HG02981 (cell line): ENCODE data around the gene ENOX1.
A peak's percentile ranks its signal among the peaks of the same experiment; 100 is the strongest.

Source experiments
- ATAC-seq: cut with Tn5 transposase; IDR thresholded peaks from one replicate; pipeline ENCODE4 v1.9.1; 2021; ENCODE audit warnings: mild to moderate bottlenecking, moderate library complexity; ENCODE audit not compliant: unreplicated experiment

ENOX1 gene

GRCh38 chr13:43328907-43329306 is 457.9 kb downstream of the ENOX1 start:
- ATAC-seq = no peak

GRCh38 chr13:43326100-43326499 is 460.7 kb downstream of the ENOX1 start:
- no peak for ATAC-seq

GRCh38 chr13:43325636-43326035 is 461.1 kb downstream of the ENOX1 start:
- ATAC-seq = no peak

- ATAC-seq = no peak
Measured at GRCh38 chr13:43324129-43324528, 462.6 kb downstream of the ENOX1 start.

GRCh38 chr13:43319617-43320444 is 466.9 kb downstream of the ENOX1 start:
- ATAC-seq = no peak

GRCh38 chr13:43316946-43317353 is 469.8 kb downstream of the ENOX1 start:
- no peak for ATAC-seq

GRCh38 chr13:43316281-43316680 is 470.5 kb downstream of the ENOX1 start:
- ATAC-seq = no peak

GRCh38 chr13:43315522-43315921 is 471.2 kb downstream of the ENOX1 start:
- no peak for ATAC-seq

GRCh38 chr13:43309311-43309710 is 477.5 kb downstream of the ENOX1 start:
- no peak for ATAC-seq

GRCh38 chr13:43307921-43308433 is 478.8 kb downstream of the ENOX1 start:
- ATAC-seq = peak; percentile 84

GRCh38 chr13:43307221-43307920 is 479.4 kb downstream of the ENOX1 start:
- ATAC-seq = no peak

- ATAC-seq = no peak
Measured at GRCh38 chr13:43306372-43306771, 480.4 kb downstream of the ENOX1 start.

- ATAC-seq = no peak
Measured at GRCh38 chr13:43305416-43305815, 481.4 kb downstream of the ENOX1 start.

GRCh38 chr13:43304945-43305344 is 481.8 kb downstream of the ENOX1 start:
- ATAC-seq = no peak

GRCh38 chr13:43304449-43304848 is 482.3 kb downstream of the ENOX1 start:
- no peak for ATAC-seq

- ATAC-seq = peak; percentile 74
Measured at GRCh38 chr13:43303033-43303729, 483.6 kb downstream of the ENOX1 start.

GRCh38 chr13:43301346-43301969 is 485.3 kb downstream of the ENOX1 start:
- ATAC-seq = no peak

- no peak for ATAC-seq
Measured at GRCh38 chr13:43300865-43301264, 485.9 kb downstream of the ENOX1 start.

GRCh38 chr13:43299374-43299773 is 487.4 kb downstream of the ENOX1 start:
- ATAC-seq = no peak

- ATAC-seq = no peak
Measured at GRCh38 chr13:43298816-43299215, 488.0 kb downstream of the ENOX1 start.
